Stimulated activated CD4-positive, alpha-beta T cell treated with anti-CD3 and anti-CD28 coated beads, Interleukin-12 subunit alpha, Interleukin-12 subunit beta, amount 100 ng/mL, for 4 hours (primary cell): Measurements from ENCODE around the gene MAP3K7CL.

Experiments used
- DNase-seq: peaks from one replicate; pipeline ENCODE4 v3.0.0-alpha.2; 2020

The MAP3K7CL gene

GRCh38 chr21:29130270-29130969 lies at the start of gene MAP3K7CL:
Gene MAP3K7CL (plus strand): TSS chr21:29130644. CDS start chr21:29133345, 2,701 bp downstream.
- DNase-seq, result no peak

DNA sequence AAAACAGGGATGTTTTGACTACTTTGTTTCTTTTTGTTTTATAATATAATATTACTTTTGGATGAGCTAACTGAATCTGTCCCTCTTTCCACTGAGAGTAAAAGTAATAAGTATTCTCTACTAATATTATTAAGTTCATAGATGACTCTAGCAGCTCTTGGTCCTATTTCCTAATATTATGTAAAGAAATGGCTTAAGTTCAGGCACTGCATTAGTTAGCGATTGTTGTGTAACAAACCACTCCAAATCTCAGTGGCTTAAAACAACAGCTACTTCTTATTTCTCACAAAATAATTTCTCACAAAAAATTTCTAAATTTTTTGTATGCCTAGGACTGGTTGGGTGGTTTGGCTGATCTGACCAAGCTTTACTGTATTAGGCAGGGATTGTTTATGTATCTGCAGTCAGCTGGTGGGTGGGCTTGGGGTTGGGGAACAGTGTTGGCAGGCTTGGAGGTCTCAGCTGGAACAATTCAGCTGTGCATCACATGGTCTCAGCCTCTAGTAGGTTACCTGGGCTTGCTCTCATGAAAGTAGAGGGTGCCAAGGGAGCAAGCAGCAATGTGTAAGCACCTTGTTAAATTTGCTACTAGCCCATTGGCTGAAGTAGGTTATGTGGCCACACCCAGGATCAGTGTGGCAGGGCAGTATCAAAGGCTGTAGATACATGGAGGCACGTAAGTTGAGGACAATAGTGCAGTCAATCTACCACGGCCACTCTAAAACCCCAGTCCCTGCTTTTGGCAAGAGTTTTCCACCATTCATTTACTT lies 48.2 kb upstream of the MAP3K7CL start:
- DNase-seq, result no peak

- DNase-seq, result no peak
Measured at GRCh38 chr21:29083306-29083705, 47.1 kb upstream of the MAP3K7CL start.

GRCh38 chr21:29084372-29084771 lies 46.1 kb upstream of the MAP3K7CL start:
- DNase-seq, result no peak

- DNase-seq, result no peak
Measured at GRCh38 chr21:29085106-29085752, 45.2 kb upstream of the MAP3K7CL start.

- DNase-seq, result no peak
Measured at GRCh38 chr21:29091033-29091432, 39.4 kb upstream of the MAP3K7CL start.

DNA sequence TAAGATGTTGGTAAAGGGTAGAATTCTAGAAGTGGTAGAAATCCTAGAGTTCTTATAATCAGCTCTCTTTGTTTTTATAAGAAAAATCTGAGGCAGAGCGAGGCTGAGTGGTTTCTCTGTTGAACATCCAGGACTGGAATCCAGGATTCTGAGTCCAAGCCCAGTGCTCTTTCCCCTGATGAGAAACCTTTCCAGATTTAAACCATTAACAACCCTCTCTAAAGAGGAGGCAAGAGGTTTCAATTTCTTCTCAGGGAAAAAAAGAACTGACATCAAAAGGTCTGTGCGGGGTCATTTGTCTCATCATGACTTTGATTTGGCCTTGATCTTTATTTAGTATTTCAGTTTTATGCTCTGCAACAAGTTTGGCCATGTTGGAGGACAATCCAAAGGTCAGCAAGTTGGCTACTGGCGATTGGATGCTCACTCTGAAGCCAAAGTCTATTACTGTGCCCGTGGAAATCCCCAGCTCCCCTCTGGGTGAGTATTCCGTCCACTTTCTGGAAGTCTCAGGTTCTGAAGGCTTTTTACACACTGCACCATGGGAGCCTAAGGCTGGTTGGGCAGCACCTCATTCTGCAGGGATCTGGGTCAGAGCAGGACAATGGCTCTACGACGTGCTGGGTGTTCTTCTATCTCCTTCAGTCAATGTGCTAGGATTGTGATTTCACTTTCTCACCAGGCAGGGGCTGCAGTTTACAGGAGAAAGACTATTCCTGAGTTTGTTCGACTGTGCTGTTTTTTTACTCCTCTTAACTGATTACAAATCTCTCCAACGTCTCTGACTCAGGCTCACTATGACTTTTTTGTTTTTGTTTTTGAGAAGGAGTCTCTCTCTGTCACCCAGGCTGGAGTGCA lies 38.1 kb upstream of the MAP3K7CL start:
- DNase-seq, result no peak

GRCh38 chr21:29096218-29097015 lies 34.0 kb upstream of the MAP3K7CL start:
- no peak for DNase-seq

GRCh38 chr21:29098156-29098555 lies 32.3 kb upstream of the MAP3K7CL start:
- no peak for DNase-seq

GRCh38 chr21:29102791-29103257 lies 27.6 kb upstream of the MAP3K7CL start:
- no peak for DNase-seq

GRCh38 chr21:29104239-29104708 lies 26.2 kb upstream of the MAP3K7CL start:
- DNase-seq, result no peak

DNA sequence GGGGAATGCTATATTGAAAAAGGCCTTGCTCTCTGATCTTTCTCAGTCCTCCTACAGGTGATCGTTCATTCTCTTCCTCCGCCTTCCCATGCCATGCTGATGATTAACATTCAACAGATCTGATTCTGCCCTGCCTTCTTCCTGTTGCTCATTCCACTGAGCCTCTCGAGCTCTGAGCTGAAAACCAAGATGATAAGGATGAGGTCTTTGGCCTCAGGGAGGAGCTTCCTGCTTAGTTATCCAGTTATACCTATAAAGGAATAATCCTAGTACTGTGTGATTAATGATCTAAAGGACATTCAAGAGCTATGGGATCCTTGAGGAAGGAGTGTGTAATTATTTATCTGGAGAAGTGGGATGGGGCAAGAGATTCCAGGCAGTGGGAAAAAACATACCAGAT lies 25.2 kb upstream of the MAP3K7CL start:
- DNase-seq, result no peak

DNA sequence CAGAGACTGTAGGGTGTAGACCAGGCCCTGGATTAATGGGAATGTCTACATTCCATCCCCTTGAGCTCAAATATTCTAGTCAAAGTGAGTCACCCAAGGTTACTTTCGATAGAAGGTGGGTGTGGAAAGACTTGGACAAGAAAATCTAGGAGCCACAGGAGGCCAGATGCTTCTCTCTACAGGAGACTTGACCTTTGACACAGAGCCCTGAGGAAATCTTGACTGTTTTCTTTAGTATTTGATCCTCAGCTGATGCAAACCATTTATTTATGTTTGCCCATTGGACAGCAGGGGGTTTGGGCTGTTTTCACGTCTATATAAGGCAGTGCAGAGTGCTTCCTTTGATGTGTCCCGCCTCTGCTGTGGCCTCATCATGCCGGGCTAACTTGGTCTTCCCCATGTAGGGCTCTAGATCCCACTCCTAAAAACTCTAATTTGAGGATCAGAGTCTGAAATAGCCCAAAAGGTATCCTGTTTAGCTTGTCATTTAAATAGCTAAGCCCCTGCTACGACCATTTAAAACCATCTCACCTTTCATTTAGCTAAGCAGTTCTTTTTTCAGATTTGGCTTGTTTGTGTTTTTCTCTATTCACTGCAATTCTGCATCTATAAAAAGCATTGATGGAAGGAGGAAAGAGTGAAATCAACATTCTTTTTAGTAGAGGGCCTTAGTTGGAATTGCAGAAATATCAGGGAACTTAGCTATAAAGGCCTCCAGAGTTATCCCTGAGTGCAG lies 15.5 kb upstream of the MAP3K7CL start:
- no peak for DNase-seq

- no peak for DNase-seq
Measured at GRCh38 chr21:29115899-29116298, 14.5 kb upstream of the MAP3K7CL start.

DNA sequence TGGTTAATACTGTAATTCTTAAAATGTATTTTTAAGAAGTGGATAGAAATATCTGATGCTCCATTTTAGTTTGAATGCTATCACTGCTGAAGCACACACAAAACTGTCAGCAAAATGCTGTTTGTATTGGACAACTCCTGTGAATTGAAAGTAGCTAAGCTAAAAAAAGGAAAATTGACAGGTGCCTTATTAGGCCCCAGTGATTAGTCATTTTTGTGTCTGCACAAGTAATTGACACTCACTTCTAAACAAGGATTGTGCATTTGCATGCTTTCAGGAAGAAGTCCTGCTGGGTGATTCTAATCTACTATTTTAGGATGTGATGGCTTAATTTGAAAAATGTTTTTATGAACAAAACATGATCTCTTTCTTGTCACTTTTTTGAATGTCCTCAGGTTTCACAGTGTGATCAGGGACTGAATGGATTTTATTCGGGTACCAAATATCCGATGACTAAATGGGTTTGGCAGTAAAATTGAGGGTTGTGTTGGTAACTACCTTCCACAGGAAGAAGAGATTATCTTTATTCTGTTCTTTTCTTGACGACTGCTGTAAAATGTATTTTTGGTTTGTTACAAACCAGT lies 13.0 kb upstream of the MAP3K7CL start:
- DNase-seq, result no peak

- DNase-seq, result no peak
Measured at GRCh38 chr21:29121759-29122158, 8.7 kb upstream of the MAP3K7CL start.

GRCh38 chr21:29124645-29125044 lies 5.8 kb upstream of the MAP3K7CL start:
- no peak for DNase-seq

GRCh38 chr21:29125191-29125590 lies 5.3 kb upstream of the MAP3K7CL start:
- DNase-seq, result no peak

DNA sequence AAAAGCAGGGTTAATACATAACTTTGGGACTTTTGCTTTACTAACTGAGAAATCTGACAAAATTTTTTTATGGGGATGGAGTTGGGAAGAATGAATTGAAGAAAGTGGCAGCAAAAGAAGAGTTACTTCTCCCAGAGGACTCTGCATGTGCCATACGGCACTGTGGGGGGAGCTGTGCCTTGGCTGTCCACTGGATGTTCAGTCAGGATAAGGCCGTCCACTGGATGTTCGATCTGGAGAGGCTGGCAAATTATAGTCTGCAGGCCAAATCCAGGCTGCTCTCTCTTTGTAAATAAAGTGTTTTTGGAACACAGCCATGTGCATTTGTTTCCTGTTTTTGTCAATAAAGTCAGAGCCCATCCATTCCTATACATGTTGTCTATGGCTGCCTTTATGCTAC lies 4.5 kb upstream of the MAP3K7CL start:
- DNase-seq, result no peak

- no peak for DNase-seq
Measured at GRCh38 chr21:29133241-29133640, 2.8 kb downstream of the MAP3K7CL start.

DNA sequence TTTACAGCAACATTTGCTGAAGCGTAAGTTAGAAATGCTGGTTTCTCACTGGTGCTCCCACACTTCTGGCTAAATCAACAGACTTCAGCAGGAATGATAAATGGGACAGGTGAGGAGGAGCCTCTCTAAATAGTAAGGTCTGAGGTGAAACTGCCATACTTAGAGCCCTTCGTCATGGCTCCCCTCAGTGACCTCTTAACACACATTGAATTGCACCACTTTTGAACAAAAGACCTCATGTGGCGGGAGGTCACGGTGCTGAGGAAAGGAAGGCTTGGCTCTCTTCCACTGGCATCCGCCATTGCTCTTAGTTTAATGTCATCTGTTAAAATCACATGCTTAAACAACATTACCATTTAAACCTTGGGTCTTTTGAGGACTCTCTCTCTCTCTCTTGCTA lies 3.4 kb downstream of the MAP3K7CL start:
- DNase-seq, result no peak
